NB4 (cell line): ENCODE data around the gene PLEKHB2.
"Not testable (repeated sequence)": the region's sequence is repeated elsewhere in the genome, so short reads cannot be mapped to it uniquely, and the experiment has no call there.

Experiments
- CTCF ChIP-seq: IDR thresholded peaks from one replicate; pipeline ENCODE4 v1.5.1; 2012; ENCODE audit warnings: low read depth, low read length
- MAX ChIP-seq: IDR thresholded peaks from 2 replicates; pipeline ENCODE4 v1.6.1; 2011; ENCODE audit warnings: low read depth, low read length
- MYC ChIP-seq: IDR thresholded peaks from 2 replicates; pipeline ENCODE4 v1.6.1; 2011; ENCODE audit warnings: low read depth, low read length
- POLR2A ChIP-seq: IDR thresholded peaks from 2 replicates; pipeline ENCODE4 v1.6.1; 2011; ENCODE audit warnings: mild to moderate bottlenecking; ENCODE audit not compliant: insufficient read length; ENCODE audit errors: extremely low read depth

GRCh38 chr2:131165562-131165961, 60.4 kb downstream of the PLEKHB2 start:
- TF ChIP-seq CTCF, MAX, POLR2A, MYC: not testable (repeated sequence)
